Astrocyte of the hippocampus (primary cell): ENCODE data around the gene ARF1.

ENCODE experiments used
- DNase-seq: peaks from one replicate; pipeline ENCODE4 v3.0.0; 2011; ENCODE audit warnings: low read depth, low spot score

Gene ARF1

DNA sequence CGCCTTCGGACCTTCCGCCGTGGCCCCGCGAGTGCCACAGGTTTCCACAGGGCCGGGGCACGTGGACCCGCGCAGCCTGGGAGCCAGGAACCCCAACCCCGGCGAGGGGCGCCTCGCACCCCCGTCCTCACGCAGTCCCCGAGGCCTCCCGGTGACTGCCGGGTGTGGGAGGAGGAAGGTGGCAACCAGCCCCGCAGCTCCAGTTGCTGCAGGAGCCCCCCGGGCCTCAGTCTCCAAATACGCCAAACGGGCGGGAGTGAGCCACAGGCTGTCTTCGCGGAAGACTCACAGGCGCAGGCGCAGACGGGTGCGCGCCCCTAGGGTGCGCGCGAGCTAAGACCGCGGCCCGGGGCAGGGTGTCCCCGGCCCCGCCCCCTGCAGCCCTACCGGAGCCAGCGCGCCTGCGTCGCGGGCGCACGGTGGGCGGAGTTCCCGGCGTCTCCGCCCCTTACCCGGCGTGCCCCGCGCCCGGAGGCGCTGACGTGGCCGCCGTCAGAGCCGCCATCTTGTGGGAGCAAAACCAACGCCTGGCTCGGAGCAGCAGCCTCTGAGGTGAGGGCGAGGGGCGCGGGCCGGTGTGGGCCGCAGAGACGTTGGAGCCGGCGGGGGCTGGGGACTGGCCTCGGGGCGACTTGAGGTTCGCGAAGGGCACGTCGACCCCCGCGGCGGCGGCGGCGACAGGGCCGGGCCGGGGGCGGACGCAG, at the start of gene ARF1:
Gene ARF1, plus strand, starts transcription at position 495 of the 704 bp plus-strand sequence. CDS start 14,407 bp downstream, outside the sequence.
- DNase-seq: peak; percentile 99

DNA sequence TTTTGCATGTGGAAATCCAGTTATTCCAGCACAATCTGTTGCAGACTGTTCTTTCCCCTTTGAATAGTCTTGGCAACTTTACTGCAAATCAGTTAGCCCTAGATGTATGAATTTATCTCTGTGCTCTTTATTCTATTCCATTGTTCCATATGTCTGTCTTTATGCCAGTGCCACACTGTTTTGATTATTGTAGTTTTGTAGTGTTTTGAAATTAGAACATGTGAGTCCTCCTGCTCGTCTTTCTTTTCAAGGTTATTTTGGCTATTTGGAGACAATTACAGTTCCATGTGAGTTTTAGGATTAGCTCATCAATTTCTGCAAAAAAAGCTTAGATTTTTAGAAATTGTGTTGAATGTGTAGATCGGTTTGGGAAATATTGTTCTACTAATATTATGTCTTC, 49.1 kb upstream of the ARF1 start:
- DNase-seq: no peak

DNA sequence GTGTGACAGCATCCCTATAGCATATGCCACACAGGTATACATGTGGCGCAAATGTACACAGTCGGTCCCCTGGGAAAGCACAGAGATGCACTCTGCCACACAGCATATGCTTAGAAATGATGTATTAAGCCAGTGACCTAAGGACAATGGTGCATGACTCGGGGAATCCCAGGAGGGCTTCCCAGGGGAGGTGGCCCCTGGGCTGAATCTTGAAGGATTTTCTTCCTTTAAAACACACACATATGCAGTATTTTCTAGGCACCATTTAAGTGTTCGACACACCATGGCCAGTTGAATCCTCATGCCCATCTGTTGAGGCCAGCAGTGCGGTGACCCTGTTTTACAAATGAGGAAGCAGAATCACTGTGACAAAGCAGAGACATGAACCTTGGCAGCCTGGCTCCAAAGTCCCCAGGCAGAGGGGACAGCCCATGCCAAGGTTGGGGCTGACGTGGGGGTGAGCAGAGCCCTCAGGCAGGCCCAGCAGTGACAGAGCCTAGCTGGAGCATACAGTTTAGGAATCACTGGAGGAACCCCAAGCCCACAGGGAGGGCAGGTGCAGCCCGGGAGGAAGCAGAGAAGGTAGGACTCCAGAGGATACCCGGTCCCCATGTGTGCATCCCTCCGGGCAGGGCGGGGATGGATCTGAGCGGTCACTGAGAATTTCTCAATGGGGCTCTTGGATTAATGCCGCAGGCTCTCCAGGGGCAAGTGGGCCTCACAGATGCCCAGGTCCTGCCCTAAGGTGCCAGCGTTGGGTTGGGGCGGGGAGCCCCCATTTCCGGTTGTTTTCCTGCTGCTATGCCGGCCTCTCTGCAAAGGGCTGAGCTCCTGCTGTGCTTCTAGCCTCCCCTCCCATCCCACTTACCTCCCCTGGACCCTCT, 47.3 kb upstream of the ARF1 start:
- no peak for DNase-seq

DNA sequence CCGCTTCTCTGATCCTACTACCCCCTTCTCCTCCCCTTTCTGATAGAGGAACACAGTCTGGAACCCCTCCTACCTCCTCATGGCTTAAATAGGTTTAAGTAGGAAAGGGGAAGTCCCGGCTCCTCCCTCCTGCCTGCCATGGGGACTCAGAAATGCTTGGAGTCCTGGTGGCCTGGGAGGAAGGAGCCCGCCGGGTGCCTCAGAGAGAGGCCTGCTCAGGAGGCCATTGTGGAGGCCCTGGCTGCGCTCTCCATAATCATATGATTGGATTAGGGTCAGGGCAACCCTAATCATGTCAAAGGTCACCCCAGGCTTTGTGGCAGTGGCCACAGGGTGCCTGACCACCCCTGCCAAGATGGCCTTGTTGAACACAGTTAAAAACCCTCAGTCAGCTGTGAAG, 46.7 kb upstream of the ARF1 start:
- DNase-seq: no peak

DNA sequence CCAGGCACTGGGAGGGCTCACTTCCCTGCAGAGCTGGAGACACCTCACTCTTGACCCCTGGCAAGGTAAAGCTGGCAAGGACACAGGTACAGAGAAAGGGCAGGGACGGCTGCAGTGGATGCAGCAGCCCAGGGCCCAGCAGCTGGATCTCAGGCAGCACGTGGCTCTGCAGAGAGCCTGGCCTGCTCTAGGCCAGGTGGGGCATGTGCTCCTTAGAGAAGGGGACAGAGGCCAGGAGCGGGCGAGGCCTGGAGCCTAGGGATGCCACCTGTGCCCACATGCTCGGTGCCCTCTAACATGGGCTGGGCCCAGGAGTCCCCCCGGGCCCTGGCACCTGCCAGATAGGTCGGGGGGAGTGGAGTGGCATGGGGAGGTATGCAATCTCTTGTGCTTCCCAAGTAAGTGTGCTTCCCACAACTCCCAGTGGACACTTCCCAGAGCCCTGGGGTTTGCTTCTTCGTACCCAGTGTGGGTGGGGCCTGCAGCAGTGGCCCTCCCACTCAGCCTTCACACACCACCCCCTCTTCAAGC, 45.7 kb upstream of the ARF1 start:
- DNase-seq: no peak

DNA sequence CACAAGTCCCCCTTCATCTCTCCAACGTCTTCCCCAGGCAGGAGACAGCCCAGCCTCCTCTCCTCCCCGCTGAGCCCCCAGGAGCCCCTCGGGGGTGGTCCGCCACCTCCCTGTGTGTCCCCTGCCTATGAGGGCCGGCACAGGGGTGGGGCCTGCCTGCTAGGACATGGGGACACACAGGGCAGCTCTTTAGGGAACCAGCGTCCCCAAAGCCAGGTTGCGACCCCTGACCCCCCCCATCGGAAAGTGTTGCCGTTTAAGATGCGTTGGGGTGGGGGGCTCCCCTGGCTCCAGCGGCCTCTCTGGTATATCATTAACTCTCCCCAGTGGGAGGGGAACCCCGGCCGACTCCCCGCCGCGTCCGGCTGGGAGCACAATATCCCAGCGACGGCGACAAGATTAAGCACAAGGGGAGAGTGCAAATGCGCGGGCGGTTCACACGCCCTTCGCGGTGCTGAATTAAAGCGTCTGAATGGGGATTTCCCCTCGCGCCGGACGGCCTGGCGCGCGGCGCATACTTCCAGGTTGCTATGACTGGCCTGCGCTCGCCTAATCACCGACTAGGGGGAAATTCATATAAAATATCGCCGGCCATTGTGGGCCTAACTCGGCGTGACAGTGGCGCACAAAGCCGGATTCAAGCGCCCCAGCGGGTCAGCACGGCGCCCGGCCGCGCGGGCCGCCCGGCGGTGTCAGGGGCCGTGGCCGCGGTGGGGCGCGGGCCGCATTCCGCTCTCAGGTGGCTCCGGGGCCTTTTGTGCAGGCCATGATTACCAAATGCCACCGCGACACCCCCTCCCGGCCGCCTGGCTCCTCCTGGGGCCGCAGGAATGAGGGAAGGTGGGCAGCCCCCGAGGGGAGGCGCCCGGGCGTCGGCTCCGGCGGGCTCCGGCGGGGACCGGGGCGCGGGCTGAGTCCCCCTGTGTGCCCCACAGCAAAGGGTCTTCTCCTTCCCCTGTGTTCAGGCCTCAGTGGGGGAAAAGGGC, 44.8 kb upstream of the ARF1 start:
- DNase-seq: peak; percentile 71

DNA sequence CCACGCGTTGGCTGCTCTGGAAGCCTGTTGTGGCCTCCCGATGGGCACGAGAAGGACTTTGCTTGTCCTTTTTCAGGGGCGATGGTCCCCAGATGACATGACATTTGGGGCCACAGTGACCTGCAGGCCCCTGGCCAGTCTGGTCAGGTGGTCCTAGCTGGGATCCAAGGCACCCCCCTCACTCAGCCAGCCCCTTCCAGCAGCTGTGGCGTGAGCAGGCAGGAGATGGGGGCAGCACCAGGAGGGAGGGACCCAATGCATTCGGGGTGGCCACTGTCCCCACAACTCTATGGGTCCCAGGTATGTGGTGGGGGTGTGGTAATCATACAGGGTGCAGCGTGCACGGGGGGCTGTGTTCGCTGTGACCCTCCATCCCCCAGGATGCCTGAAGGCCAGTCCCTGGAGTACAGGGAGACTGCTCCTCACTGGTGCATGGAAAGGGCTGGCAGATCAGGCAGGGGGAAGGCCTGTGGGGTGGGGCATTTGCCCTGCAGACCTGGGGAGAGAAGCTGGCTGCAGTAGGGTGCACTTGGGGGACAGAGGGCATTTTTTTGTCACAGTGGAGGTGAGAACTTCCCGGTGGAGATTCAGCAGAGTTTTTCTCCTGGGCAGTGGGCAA, 44.0 kb upstream of the ARF1 start:
- DNase-seq: no peak

DNA sequence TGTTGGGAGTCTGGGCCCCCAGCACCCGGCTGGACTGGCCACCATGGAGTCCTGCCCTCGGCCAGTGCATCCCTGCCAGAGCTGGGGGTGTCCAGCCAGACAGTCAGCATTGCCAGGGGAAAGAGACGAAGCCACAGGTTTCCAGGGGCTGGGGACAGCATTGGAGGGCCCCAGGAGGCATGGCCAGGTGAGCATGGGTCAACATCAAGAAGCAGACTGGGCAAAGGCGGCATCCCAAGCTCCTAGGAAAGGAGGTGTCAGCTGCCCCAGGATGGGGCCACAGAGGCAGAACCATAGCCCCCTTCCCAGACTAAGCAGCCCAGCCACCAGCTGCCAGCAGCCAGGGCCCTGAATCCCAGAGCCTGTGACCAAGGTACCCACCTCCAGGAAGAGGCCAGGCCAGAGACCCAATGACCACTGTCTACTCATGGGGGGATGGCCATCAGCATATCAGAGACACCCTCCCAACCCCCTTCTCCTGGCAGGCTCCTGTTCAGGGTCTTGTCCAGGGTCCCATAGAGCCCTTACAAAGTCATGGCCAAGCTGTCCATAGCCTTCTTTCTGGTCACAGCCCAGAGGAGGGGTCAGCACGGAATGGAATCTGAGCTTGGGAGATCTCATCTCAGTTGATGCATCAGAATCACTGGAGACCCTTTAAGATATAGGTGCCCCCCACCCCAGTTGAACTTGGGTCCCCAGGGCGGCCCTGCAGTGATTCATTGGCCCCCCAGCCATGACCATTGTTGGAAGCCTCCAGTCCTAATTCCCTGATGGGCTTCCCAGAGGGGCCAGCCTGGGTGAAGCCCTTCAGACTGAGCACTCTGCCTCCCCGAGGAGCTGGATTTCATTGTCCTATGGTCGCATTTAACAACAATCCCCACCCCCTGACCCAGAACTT, 43.3 kb upstream of the ARF1 start:
- no peak for DNase-seq

DNA sequence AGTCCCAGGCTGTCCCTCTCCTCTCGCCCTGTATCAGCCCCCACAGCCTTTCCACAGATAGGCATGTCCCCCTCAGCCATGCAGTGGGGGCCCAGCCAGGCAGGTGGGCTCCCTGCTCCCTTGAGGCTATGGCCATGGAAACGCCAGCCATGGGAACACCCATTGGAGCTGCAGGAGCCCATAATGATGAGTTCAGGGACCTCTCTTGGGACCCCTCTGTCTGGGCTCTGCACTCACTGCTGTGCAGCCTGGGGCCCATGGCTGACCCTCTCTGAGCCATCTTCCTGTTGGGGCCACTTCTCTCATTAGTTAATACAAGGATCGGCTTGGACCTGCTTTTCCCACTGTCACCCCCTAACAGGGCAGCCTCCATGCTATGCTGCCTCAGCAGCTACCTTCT, 42.5 kb upstream of the ARF1 start:
- no peak for DNase-seq

DNA sequence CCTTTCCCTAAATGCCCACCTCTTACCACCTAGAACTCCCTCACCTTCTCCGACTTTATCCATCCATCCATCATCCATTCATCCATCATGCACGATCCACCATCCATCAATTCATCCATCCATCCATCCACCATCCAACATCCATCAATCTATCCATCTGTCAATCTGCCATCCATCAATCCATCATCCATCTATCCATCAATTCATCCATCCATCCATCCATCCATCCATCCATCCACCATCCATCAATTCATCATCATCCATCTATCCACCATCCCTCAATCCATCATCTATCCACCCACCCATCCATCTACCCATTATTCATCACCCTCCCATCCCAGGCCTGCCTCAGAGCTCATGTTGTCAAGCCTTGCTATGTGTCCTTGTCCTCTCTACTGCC, 41.2 kb upstream of the ARF1 start:
- no peak for DNase-seq

DNA sequence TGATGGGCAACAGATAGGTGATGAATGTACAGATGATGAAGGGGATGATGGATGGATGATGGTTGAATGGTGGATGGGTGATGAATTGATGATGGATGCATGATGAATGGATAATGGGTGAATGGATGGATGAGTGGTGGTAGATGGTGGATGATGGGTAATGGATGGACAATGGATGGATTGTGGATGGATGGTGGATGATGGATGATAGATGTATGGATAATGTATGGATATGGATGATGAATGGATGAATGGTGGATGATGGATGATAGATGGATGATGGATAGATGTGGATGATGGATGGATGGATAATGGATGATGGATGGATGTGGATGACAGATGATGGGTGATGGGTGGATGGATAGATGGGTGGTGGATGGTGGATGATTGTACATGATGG, 40.0 kb upstream of the ARF1 start:
- no peak for DNase-seq

DNA sequence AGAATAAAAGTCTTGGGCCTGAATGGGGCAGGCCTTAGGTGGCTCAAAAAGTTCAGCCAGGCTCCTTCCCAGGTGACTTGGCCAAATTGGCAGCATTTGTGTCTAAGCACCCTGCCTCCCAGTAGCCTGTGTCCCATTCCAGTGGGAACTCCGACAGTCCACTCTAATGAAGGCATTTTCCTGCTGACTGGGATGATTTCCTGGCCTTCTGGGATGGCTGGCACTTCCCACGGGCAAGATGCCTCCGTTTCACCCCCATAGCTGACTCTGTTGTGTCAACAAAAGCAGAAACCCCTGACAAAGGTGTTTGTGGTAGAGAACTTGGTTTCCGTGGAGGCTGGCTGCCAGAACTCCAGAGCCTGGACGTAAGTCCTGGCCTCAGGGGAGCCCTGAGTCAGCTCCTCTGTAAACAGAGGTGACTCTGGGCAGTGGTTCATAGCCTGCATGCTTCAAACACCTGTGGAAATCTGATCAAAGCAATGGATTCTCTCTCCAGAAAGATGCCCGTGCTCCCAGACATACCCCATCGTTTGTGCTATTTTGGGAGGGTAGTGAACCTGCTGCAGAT, 39.1 kb upstream of the ARF1 start:
- DNase-seq: peak; percentile 61

DNA sequence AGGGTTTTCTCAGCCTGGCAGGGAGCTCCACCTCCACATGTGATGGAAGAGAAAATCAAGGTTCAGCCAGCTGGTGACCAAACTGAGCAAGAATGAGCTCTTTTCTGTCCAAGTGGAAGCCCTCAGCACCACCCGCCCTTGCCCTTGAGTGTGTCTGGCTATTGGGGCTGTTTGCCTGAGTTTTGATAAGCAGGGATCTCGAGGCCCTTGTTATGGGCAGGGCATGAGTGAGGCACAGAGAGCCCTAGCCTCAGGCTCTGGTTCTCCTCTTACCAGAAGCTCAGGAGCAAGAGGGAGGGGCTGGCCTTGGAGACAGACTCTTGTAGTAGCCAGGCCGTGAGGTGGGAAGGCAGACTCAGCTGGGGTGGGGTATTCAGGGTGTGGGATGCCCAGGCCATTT, 37.5 kb upstream of the ARF1 start:
- no peak for DNase-seq

DNA sequence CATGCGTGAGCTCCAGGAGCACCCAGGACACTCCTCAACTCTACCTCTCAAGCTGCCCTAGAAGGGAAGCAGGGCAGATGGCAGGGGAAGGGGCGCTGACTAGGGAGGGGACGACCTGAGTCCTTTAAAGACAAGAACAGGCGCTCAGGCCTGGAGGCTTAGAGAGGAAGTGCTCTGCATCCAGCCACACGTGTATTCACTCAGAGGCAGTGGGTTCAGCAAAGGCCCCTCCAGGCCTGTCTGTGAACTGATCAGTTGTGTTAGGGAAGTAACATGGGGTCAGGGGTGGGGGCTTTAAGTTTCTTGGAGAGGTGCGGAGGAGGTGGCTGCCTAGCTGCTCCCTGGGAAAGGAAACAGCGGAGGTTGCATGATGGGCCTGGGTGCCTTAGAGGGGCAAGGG, 37.1 kb upstream of the ARF1 start:
- no peak for DNase-seq

DNA sequence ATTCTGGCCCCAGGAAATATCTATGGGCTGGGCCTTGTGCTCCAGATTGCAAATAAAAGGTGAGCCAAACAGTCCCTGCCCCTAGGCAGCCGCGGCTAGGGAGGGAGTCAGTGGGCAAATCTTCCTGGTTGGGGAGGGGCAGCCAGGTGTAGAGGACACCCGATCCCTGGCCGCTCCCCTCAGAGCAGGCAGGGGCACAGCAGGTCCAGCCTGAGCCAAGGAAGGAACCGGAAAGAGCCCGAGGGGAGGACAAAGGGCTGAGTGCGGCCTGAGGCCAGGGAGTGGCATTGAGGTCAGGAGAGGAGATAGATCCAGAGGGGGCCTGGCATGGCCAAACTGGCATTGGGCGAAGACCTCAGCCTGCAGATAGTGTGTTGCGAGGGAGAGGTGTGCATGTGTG, 36.6 kb upstream of the ARF1 start:
- DNase-seq: no peak

DNA sequence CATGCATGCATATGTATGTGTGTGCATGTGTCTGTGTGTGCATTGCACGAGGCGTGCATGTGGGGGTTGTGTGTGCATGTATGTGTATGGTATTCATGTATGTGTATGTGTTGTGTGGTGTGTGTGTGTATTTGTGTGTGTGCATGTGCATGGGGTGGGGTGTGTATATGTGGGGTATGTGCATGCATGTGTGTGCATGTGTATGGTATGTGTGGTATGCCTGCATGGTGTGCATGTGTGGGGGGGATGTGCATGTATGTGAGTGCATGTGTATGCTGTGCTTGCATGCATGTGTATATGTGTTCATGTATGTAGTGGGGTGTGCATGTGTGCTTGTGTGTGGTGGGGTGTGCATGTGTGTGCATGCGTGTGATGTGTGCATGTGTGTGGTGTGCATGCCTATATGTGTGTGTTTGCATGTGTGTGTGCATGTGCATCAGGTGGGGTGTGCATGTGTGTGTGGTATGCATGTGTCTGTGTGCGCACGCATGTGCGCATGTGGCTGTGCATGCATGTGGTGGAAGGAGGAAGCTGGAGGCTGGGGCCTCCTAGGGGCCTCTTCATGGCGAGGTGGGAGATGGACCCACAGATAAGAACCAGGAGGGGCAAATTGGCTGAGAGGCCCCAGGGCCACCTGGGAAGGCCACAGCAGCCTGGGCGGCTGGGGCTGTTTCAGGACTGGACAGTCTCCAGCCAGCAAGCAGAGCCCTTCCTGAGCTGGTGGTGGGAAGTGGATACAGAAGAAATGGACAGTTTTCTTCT, 35.9 kb upstream of the ARF1 start:
- no peak for DNase-seq

DNA sequence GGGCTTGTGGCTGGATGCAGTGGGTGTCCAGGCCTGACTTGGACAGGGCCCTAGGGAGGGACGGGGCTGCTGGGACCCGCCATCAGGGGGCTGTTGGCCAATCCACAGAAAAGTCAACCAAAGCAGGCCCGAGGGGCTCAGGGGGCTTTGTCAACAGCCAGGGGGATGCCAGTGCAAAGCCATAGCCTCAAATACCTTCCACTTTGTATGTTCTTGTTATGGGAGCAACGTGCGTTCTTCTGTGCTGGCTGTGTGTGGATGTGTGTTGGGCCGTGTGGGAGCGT, 35.4 kb upstream of the ARF1 start:
- DNase-seq: no peak

DNA sequence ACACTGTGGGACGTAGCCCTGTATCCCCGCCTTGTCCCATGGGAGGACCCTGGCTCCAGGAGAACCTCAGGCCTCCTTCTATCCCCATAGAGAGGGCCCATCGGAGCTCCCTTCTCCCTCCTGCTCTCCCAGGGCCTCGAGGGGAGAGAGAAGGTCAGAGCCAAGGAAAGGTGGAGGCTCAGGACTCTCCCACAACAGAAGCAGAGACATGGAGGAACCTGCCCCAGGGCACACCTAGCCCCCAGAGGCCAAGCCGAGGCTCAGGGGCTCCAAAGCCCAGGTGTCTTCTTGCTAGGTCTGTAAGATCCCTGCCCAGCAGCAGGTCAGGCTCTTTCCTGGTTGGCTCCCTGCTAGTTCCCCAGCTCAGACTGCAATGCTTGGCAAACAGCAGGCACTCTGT, 34.4 kb upstream of the ARF1 start:
- no peak for DNase-seq

DNA sequence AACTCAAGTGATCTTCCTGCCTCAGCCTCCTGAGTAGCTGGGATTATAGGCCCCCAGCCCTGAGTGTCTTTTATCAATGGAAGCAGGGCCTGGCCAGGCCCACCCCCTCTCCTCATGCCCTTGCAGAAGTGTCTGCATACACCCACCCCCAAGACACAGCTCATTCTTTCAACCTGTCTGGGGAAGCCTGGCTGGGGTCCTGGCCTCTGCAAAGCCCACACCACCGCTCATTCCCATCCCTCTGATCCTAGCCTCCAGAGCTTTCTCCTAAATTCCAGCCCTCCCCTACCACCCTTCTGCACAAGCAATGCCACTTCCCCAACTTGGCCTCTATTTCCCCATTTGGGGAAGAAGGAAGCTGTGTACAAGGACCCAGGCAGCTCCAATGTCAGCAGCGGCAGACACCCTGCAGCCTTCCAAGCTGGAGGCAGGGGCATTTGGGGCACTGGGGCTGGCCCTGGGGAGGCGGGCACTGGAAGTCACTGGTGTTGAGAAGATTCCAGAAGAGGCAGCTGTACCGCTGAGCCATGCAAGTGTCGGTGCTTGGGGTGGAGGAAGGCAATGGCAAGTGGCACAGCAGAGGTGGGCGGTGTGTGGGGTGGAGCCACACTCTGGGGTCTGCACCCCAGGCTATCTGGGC, 33.7 kb upstream of the ARF1 start:
- DNase-seq: no peak
